Fibroblast of lung (primary cell): ENCODE data around the gene ADGRD1.

Experiments
- EZH2 ChIP-seq: IDR thresholded peaks from 2 replicates; pipeline ENCODE4 v1.5.1; 2012; ENCODE audit warnings: low read length, control low read depth, mild to moderate bottlenecking; ENCODE audit errors: missing control alignments
- TF ChIP-seq, protein P1 (sequence below), 2 donors: IDR thresholded peaks in 1 of 2; conservative IDR thresholded peaks in 1 of 2; 1 replicate in 1 of 2; 2 replicates in 1 of 2; pipeline ENCODE4 v1.5.1; 2011 to 2012; ENCODE audit warnings: low read length in 2 of 2, control low read depth in 1 of 2, inconsistent platforms in 1 of 2, low read depth in 1 of 2, mild to moderate bottlenecking in 1 of 2

GRCh38 chr12:130954544-130954831 is 781 bp downstream of the ADGRD1 start:
- TF ChIP-seq, protein P1, sequence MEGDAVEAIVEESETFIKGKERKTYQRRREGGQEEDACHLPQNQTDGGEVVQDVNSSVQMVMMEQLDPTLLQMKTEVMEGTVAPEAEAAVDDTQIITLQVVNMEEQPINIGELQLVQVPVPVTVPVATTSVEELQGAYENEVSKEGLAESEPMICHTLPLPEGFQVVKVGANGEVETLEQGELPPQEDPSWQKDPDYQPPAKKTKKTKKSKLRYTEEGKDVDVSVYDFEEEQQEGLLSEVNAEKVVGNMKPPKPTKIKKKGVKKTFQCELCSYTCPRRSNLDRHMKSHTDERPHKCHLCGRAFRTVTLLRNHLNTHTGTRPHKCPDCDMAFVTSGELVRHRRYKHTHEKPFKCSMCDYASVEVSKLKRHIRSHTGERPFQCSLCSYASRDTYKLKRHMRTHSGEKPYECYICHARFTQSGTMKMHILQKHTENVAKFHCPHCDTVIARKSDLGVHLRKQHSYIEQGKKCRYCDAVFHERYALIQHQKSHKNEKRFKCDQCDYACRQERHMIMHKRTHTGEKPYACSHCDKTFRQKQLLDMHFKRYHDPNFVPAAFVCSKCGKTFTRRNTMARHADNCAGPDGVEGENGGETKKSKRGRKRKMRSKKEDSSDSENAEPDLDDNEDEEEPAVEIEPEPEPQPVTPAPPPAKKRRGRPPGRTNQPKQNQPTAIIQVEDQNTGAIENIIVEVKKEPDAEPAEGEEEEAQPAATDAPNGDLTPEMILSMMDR (conservative IDR thresholded peaks at IDR 0.05 in 1 of 2, IDR thresholded peaks at IDR 0.05 in 1 of 2; ENCODE audit: low read depth in 1 of 2, low read length in 2 of 2), result no peak
- TF ChIP-seq EZH2, result no peak
